Uterus (tissue), 4 donors: ENCODE data around the gene FAM9A. TPM values are rescaled to one million over a fixed set of nuclear protein-coding genes. Genes with fewer than 3 reads are reported as not detected.
"Not testable (repeated sequence)": the region's sequence is repeated elsewhere in the genome, so short reads cannot be mapped to it uniquely, and the experiment has no call there.

Experiments used
- DNase-seq, 2 donors: peaks; one replicate each; pipeline ENCODE4 v3.0.0-alpha.2; 2019 to 2020
- H3K27ac ChIP-seq, 2 donors: fragments of 200-600 bp; sonication (generic); 1 replicate in 1 of 2; 2 replicates in 1 of 2; pipeline ENCODE4 v1.5.1; 2016 to 2018
- H3K27me3 ChIP-seq, 2 donors: fragments of 200-600 bp; sonication (generic); one replicate each; pipeline ENCODE4 v1.5.1; 2018 to 2019; ENCODE audit warnings: control low read depth in 1 of 2
- H3K36me3 ChIP-seq, 2 donors: fragments of 200-600 bp; sonication (generic); one replicate each; pipeline ENCODE4 v1.5.1; 2019; ENCODE audit warnings: control low read depth in 1 of 2
- H3K4me1 ChIP-seq, 2 donors: fragments of 200-600 bp; sonication (generic); one replicate each; pipeline ENCODE4 v1.5.1; 2018 to 2019; ENCODE audit warnings: control low read depth in 1 of 2
- H3K4me3 ChIP-seq, 2 donors: fragments of 200-600 bp; sonication (generic); 1 replicate in 1 of 2; 2 replicates in 1 of 2; pipeline ENCODE4 v1.5.1; 2018 to 2019; ENCODE audit warnings: mild to moderate bottlenecking in 1 of 2
- H3K9me3 ChIP-seq, 2 donors: fragments of 200-600 bp; sonication (generic); one replicate each; pipeline ENCODE4 v1.5.1; 2019; ENCODE audit warnings: control low read depth in 1 of 2
- POLR2A ChIP-seq, 2 donors: fragments of 450-650 bp; IDR thresholded peaks; one replicate each; pipeline ENCODE4 v1.6.1; 2016; ENCODE audit warnings: antibody characterized with exemption in 2 of 2, mild to moderate bottlenecking in 1 of 2, moderate library complexity in 1 of 2
- intact Hi-C: fragments of 100-400 bp; cut with DNase I; formaldehyde crosslinking; loops from one replicate; pipeline ENCODE4 v1.15.1; 2023; ENCODE audit warnings: low total_unique reads
- total RNA-seq, 4 donors: library from RNA; depleted of rRNA in 3 of 4; stranded (reverse); fragments of >200 nt in 3 of 4; gene quantifications; one replicate each; pipeline versions ENCODE4 v1.1.0 to v1.2.4, GENCODE V29; 2014 to 2023
- TF ChIP-seq, protein P1 (sequence below), 4 experiments: fragments of 200-600 bp in 2 of 4; fragments of 450-650 bp in 2 of 4; sonication (generic) in 2 of 4; IDR thresholded peaks; one replicate each; pipeline ENCODE4 v1.5.1; 2016 to 2019; ENCODE audit warnings: antibody characterized with exemption in 4 of 4, mild to moderate bottlenecking in 2 of 4, moderate library complexity in 1 of 4
- donor health status: DM: yes; HTN: yes; CAD: no.

FAM9A gene
- total RNA-seq, 4 donors from 2014 or later = not detected

- no peaks in the 10 kb centered on the region for H3K9me3 ChIP-seq
- no peak for DNase-seq
- H3K27me3 ChIP-seq = no peaks in the 10 kb centered on the region
- H3K4me1 ChIP-seq = no peaks in the 10 kb centered on the region
- intact Hi-C loops = no loop called here
- TF ChIP-seq POLR2A (IDR thresholded peaks at IDR 0.05) = no peak
- TF ChIP-seq, protein P1, sequence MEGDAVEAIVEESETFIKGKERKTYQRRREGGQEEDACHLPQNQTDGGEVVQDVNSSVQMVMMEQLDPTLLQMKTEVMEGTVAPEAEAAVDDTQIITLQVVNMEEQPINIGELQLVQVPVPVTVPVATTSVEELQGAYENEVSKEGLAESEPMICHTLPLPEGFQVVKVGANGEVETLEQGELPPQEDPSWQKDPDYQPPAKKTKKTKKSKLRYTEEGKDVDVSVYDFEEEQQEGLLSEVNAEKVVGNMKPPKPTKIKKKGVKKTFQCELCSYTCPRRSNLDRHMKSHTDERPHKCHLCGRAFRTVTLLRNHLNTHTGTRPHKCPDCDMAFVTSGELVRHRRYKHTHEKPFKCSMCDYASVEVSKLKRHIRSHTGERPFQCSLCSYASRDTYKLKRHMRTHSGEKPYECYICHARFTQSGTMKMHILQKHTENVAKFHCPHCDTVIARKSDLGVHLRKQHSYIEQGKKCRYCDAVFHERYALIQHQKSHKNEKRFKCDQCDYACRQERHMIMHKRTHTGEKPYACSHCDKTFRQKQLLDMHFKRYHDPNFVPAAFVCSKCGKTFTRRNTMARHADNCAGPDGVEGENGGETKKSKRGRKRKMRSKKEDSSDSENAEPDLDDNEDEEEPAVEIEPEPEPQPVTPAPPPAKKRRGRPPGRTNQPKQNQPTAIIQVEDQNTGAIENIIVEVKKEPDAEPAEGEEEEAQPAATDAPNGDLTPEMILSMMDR (IDR thresholded peaks at IDR 0.05) = no peak
- H3K36me3 ChIP-seq = no peaks in the 10 kb centered on the region
- no peak overlapping the region for H3K4me3 ChIP-seq
- no peak overlapping the region for H3K27ac ChIP-seq
Observed at GRCh38 chrX:8760021-8760420, 41.2 kb downstream of the FAM9A start.

DNA sequence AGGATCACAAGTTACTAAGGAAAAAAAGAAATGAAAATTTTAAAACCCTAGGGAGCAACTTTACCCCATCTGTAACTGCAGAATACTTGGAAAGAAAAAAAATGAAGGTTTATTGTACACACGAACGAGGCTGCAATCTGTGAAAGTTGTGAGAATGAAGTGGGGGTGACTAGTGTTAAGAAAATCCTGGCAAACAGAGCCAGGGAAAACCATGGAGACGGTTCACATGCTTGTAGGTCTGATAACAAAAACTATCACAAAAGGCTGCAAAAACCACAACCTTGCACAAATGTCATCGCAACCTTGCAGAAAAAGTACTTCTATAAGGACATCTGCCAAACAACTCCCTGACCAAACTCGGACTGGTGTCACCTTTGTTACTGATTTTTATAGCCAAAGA lies 42.5 kb downstream of the FAM9A start:
- intact Hi-C loops, H3K9me3 ChIP-seq, H3K4me3 ChIP-seq, DNase-seq, H3K36me3 ChIP-seq, H3K4me1 ChIP-seq, H3K27me3 ChIP-seq, H3K27ac ChIP-seq: not testable (repeated sequence)

- intact Hi-C loops, DNase-seq: not testable (repeated sequence)
Observed at GRCh38 chrX:8757609-8758389, 43.4 kb downstream of the FAM9A start.

DNA sequence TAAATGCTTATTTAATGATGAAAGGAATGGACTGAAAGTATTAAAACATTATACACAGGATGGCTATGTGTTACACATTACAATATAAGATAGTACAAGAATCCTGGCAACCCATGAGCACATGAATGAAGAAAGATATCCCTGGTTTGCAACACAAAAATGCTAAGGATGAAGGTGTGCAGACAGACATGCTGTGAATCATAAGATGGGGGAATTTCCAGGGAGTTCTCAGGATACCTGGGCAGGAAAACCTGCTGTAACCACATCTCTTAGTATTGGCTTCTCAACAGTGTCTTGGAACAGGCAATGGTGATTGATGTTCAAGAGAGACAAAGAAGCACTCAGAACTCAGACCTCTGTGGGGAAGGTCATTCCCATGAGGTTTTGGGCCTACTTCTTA lies 45.4 kb downstream of the FAM9A start:
- H3K36me3 ChIP-seq = no peaks in the 10 kb centered on the region
- H3K27me3 ChIP-seq = no peaks in the 10 kb centered on the region
- TF ChIP-seq POLR2A (IDR thresholded peaks at IDR 0.05) = no peak
- TF ChIP-seq, protein P1 (IDR thresholded peaks at IDR 0.05) = no peak
- intact Hi-C loops = no loop called here
- H3K4me3 ChIP-seq = no peak overlapping the region
- H3K4me1 ChIP-seq = no peaks in the 10 kb centered on the region
- no peak overlapping the region for H3K27ac ChIP-seq
- no peaks in the 10 kb centered on the region for H3K9me3 ChIP-seq
- DNase-seq = no peak

More at GRCh38 chrX:8757609-8758389, 43.4 kb downstream of the FAM9A start:
- H3K4me1 ChIP-seq, H3K9me3 ChIP-seq, H3K4me3 ChIP-seq, H3K27ac ChIP-seq, H3K27me3 ChIP-seq, H3K36me3 ChIP-seq: not testable (repeated sequence)

DNA sequence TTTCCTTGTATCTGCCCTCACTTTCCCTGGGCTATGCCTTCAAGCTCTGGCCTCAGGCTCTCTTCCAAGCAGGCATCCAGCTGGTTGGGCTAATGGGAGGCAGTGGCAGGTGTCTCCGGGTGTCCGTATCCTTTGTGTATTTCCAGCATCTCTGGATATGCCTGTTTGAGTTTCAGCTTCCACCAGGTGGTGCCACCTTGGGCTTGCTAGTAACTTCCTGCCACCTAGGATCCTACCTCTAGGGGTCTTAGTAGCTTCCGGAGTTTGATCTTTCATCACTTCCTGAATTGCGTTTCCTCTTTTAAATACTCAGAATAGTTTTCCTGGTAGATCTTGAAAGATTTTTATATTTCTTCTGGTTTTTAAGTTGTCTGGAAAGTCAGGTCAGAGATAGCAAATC lies 46.1 kb downstream of the FAM9A start:
- Histone ChIP-seq H3K36me3 (no peaks in the 10 kb centered on the region), H3K27ac (no peak overlapping the region), H3K4me3 (no peak overlapping the region), H3K9me3 (no peaks in the 10 kb centered on the region), H3K4me1 (no peaks in the 10 kb centered on the region), H3K27me3 (no peaks in the 10 kb centered on the region)
- TF ChIP-seq, protein P1 (IDR thresholded peaks at IDR 0.05) = no peak
- TF ChIP-seq POLR2A (IDR thresholded peaks at IDR 0.05) = no peak
- intact Hi-C loops = no loop called here
- no peak for DNase-seq

GRCh38 chrX:8749697-8750096 lies 51.5 kb downstream of the FAM9A start:
- H3K9me3 ChIP-seq = no peaks in the 10 kb centered on the region
- no peaks in the 10 kb centered on the region for H3K27me3 ChIP-seq
- DNase-seq = no peak
- no peaks in the 10 kb centered on the region for H3K36me3 ChIP-seq
- intact Hi-C loops = no loop called here
- no peak overlapping the region for H3K27ac ChIP-seq
- no peak overlapping the region for H3K4me3 ChIP-seq
- no peak for TF ChIP-seq POLR2A (IDR thresholded peaks at IDR 0.05)
- TF ChIP-seq, protein P1 (IDR thresholded peaks at IDR 0.05) = no peak
- H3K4me1 ChIP-seq = no peaks in the 10 kb centered on the region
